Spinal cord (tissue), 10 donors: ENCODE results near the gene GSS. TPM values are rescaled to one million over a fixed set of nuclear protein-coding genes. Genes with fewer than 3 reads are reported as not detected.

ENCODE experiments used
- DNase-seq, 6 donors: peaks; one replicate each; pipeline versions ENCODE4 v3.0.0 to v3.0.0-alpha.2; 2013 to 2015; ENCODE audit warnings: low spot score in 6 of 6, low read depth in 4 of 6
- H3K27ac ChIP-seq: one replicate; pipeline ENCODE4 v1.5.1; 2013; ENCODE audit warnings: low read depth, low read length, control low read depth
- H3K27me3 ChIP-seq: one replicate; pipeline ENCODE4 v1.6.1; 2013; ENCODE audit warnings: low read length; ENCODE audit not compliant: control insufficient read depth, insufficient read depth
- H3K36me3 ChIP-seq: one replicate; pipeline ENCODE4 v1.6.1; 2013; ENCODE audit warnings: low read length; ENCODE audit not compliant: control insufficient read depth, insufficient read depth
- H3K4me1 ChIP-seq: one replicate; pipeline ENCODE4 v1.6.1; 2013; ENCODE audit warnings: low read length; ENCODE audit not compliant: control insufficient read depth, insufficient read depth
- H3K4me3 ChIP-seq: one replicate; pipeline ENCODE4 v1.5.1; 2013; ENCODE audit warnings: low read depth, low read length, control low read depth
- H3K9me3 ChIP-seq: one replicate; pipeline ENCODE4 v1.6.1; 2013; ENCODE audit warnings: low read length; ENCODE audit not compliant: control insufficient read depth, insufficient read depth
- WGBS: methylation state at CpG from one replicate; pipeline ENCODE4 v1.1.5; 2013; ENCODE audit warnings: missing lambda C conversion rate; ENCODE audit not compliant: insufficient coverage; 5-methylcytosine and 5-hydroxymethylcytosine counted together
- polyA plus RNA-seq, 2 donors: library from polyadenylated mRNA; unstranded; fragments of 120-200 nt; gene quantifications; one replicate each; pipeline ENCODE4 v1.2.1, GENCODE V29; 2013; ENCODE audit not compliant: insufficient read length in 2 of 2
- total RNA-seq, 2 donors: library from RNA; depleted of rRNA in 1 of 2; stranded (reverse); fragments of 120-200 nt in 1 of 2; fragments of >200 nt in 1 of 2; gene quantifications; one replicate each; pipeline versions ENCODE4 v1.2.3 to v1.2.4, GENCODE V29; 2013 to 2014
- donor health status: healthy.

Gene GSS
- total and polyA plus RNA-seq, 4 donors = 34.5 to 51.0 (median 46.8) TPM

GRCh38 chr20:34951252-34951651 is 4.4 kb downstream of the GSS start:
- Histone ChIP-seq H3K9me3 (no peaks in the 10 kb centered on the region), H3K4me3 (no peak overlapping the region), H3K27me3 (no peaks in the 10 kb centered on the region), H3K36me3 (peaks cover 14% of the 10 kb centered on the region), H3K4me1 (peaks cover 10% of the 10 kb centered on the region), H3K27ac (no peak overlapping the region)
- WGBS = no CpG with 5 or more reads among the region's 2 CpGs
- no peak for DNase-seq

DNA sequence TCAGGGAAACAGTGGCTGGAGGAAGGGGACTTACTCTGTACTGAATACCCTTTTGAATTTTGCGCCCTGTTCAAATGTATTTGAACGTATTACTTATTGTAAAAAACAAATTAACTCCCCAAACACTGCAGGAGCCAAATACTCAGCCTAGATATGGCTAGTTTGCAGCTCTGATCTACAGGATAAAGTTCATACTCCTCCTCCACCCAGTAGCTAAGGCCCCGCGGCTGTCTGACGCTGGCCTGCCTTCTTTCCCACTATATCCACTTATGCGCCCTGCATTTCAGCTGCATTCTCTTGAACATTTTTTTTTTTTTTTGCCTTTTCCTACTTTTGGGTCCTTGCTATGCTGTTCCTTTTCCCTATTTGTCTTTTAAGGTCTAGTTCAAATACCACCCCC is 6.5 kb downstream of the GSS start:
- no peak overlapping the region for H3K4me3 ChIP-seq
- DNase-seq = no peak
- H3K9me3 ChIP-seq = no peaks in the 10 kb centered on the region
- no peaks in the 10 kb centered on the region for H3K4me1 ChIP-seq
- 84% methylated on average over 5 of the region's 6 CpGs for WGBS
- no peak overlapping the region for H3K27ac ChIP-seq
- H3K27me3 ChIP-seq = no peaks in the 10 kb centered on the region
- peaks cover 21% of the 10 kb centered on the region for H3K36me3 ChIP-seq

- DNase-seq = no peak
- H3K36me3 ChIP-seq = peaks cover 24% of the 10 kb centered on the region
- no peaks in the 10 kb centered on the region for H3K9me3 ChIP-seq
- no peak overlapping the region for H3K4me3 ChIP-seq
- no peaks in the 10 kb centered on the region for H3K4me1 ChIP-seq
- H3K27ac ChIP-seq = no peak overlapping the region
- no peaks in the 10 kb centered on the region for H3K27me3 ChIP-seq
Measured at GRCh38 chr20:34948030-34948429, 7.6 kb downstream of the GSS start.

GRCh38 chr20:34947336-34947735 is 8.3 kb downstream of the GSS start:
- Histone ChIP-seq H3K27ac (no peak overlapping the region), H3K9me3 (no peaks in the 10 kb centered on the region), H3K36me3 (peaks cover 29% of the 10 kb centered on the region), H3K4me3 (no peak overlapping the region), H3K4me1 (no peaks in the 10 kb centered on the region), H3K27me3 (no peaks in the 10 kb centered on the region)
- no peak for DNase-seq

DNA sequence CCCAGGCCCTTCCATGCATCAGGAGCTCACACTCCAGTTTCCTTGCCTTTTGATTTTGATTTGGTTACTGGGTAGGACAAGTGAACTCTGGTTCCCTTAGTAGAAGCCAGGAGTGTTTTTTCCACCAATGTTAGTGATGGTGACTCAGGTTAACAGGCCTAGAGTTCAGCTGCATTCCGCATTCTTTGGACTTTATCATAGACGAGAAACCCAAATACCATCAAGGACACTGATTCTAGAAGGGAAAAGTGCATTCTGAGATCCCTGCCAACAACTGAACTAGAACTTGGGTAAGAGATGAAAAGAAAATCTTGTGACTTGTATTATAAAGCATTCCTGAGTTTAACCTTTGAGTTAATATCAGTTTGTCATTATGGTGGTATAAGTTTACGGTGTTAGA is 8.9 kb downstream of the GSS start:
- Histone ChIP-seq H3K27ac (no peak overlapping the region), H3K4me1 (no peaks in the 10 kb centered on the region), H3K9me3 (no peaks in the 10 kb centered on the region), H3K27me3 (no peaks in the 10 kb centered on the region), H3K4me3 (no peak overlapping the region), H3K36me3 (peaks cover 35% of the 10 kb centered on the region)
- no CpG with 5 or more reads among the region's 3 CpGs for WGBS
- DNase-seq = no peak

DNA sequence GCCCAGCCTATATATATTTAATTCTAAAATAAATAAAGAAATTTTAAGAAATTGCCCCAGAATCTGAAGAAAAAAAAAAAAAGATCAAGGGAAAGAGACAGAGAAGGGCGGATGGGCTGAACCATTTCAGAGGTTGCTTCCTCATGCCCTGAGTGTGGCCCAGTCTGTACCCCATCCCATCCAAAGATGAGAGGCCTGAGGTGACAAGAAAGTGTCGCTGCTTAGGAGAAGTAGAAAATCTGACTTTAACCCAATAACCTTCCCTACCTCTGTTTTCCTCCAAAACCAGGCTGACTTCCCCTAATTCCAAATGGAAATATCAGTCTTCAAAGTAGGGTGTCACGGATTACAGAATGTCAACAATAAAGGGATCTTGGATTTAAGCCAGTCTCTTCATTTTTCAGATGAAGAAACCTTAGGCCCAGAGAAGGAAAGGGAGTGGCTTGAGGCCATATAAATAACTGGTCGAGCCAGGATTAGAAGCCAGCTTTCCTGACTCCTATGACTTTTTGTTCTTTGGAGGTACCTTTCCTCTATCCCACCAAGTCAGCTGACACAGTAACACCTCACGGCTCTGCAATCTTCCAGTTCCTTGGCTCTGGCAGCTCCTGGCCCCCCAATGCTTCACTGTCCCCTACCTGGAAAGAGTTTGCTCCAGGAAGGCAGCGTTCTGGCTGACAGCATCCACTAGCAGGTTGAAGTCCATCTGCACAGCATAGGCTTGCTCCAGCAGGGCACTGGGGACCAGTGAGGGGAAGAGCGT is 10.1 kb downstream of the GSS start:
- no peak for DNase-seq
- Histone ChIP-seq H3K9me3 (no peaks in the 10 kb centered on the region), H3K4me3 (no peak overlapping the region), H3K4me1 (no peaks in the 10 kb centered on the region), H3K36me3 (peaks cover 39% of the 10 kb centered on the region), H3K27me3 (no peaks in the 10 kb centered on the region), H3K27ac (no peak overlapping the region)
- WGBS = 98% methylated on average over 4 of the region's 7 CpGs

- WGBS = 80% methylated on average over 1 of the region's 2 CpGs
- Histone ChIP-seq H3K4me1 (no peaks in the 10 kb centered on the region), H3K4me3 (no peak overlapping the region), H3K9me3 (no peaks in the 10 kb centered on the region), H3K27me3 (no peaks in the 10 kb centered on the region), H3K36me3 (peaks cover 30% of the 10 kb centered on the region), H3K27ac (no peak overlapping the region)
- DNase-seq = no peak
Measured at GRCh38 chr20:34943808-34944567, 11.6 kb downstream of the GSS start.

DNA sequence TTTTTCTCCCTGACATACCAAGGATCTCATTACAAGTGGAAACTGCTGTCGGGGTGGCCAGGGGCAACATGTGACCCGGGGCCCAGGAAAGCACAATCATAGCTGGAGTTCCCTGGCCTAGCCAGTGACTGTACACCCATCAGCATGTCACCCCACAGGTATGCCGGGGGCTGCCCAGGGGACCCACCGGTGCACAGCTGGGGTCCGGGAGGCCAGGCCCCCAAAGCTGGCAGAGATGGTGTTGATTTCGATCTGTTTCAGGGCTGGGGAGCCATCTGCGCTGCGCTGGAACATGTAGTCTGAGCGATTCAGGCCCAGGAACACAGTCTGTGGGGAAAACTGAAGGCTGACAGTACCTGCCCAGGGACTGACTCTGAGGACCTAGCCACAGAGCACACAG is 13.3 kb downstream of the GSS start:
- Histone ChIP-seq H3K36me3 (peaks cover 42% of the 10 kb centered on the region), H3K27me3 (no peaks in the 10 kb centered on the region), H3K4me3 (no peak overlapping the region), H3K9me3 (no peaks in the 10 kb centered on the region), H3K27ac (no peak overlapping the region), H3K4me1 (no peaks in the 10 kb centered on the region)
- WGBS = 97% methylated on average over 9 of the region's 9 CpGs
- no peak for DNase-seq

DNA sequence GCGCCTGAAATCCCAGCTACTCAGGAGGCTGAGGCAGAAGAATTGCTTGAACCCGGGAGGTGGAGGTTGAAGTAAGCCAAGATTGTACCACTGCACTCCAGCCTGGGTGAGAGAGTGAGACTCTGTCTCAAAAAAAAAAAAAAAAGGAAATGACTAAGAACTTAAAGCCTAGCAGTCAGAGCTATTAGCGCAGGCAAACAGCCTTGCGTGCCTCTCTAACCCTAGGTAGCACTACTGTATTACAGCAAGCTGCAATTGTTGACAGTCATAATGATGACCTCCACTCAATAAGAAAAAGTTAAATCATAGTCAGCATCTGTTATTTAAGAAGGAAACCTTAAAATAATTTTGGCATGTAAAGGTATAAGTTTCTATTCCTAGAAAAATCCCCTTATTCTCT is 14.4 kb downstream of the GSS start:
- Histone ChIP-seq H3K4me1 (no peaks in the 10 kb centered on the region), H3K4me3 (no peak overlapping the region), H3K27me3 (no peaks in the 10 kb centered on the region), H3K27ac (no peak overlapping the region), H3K36me3 (peaks cover 49% of the 10 kb centered on the region), H3K9me3 (no peaks in the 10 kb centered on the region)
- 85% methylated on average over 2 of the region's 4 CpGs for WGBS
- DNase-seq = no peak

DNA sequence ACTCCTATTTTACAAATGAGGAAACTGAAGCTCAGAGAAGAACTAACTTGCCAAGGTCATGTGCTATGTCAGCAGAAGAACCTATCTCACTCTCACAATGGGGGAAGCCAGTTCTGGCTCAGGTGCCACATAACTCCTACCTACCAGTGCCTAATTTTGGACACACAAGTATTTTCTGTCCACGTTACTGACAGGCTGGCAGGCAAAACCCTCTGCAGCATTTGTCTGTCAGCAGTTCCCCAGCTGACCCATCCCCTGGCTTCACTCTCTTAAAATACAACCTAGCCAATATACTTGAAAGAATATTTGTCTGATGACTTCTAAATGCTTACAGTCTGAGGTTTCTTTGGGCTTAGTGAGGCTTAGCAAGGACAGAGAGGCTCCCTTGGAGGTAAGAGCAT is 15.5 kb downstream of the GSS start:
- H3K36me3 ChIP-seq = peaks cover 42% of the 10 kb centered on the region
- DNase-seq = no peak
- no peaks in the 10 kb centered on the region for H3K9me3 ChIP-seq
- H3K27me3 ChIP-seq = no peaks in the 10 kb centered on the region
- no peak overlapping the region for H3K4me3 ChIP-seq
- H3K4me1 ChIP-seq = no peaks in the 10 kb centered on the region
- 89% methylated on average over 1 of the region's 1 CpG for WGBS
- H3K27ac ChIP-seq = no peak overlapping the region
